Measurements from ENCODE around the gene SERPINA12. TPM values are rescaled to one million over a fixed set of nuclear protein-coding genes. Genes with fewer than 3 reads are reported as not detected.
"Not testable (repeated sequence)": the region's sequence is repeated elsewhere in the genome, so short reads cannot be mapped to it uniquely, and the experiment has no call there.

SERPINA12 gene
- polyA plus RNA-seq, 2 of the 4 experiments (the other 2 are of a cell fraction) = not detected

DNA sequence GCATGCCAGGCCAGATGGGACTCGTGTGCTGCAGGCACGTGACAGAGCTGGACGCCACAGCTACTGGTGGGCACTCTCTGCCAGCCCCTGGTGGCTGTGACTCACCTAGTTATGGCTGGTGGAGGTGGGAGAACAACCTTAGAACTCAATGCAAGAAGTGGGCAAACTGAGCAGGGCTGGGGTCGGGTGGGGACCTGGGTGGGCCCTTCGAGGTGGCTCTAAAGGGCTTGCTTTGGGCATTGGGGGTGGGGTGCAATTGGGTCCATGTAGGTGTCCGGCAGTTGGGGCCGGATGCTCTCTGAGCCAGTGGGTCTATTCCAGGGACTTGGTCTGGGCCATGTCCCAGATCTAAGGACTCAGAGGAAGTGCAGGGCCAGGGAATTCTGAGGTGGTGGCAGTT is 5.1 kb upstream of the SERPINA12 start:
- no peak overlapping the region for H3K27ac ChIP-seq
- no peak overlapping the region for H3K4me3 ChIP-seq
- CTCF ChIA-PET = no interaction called here
- WGBS (ENCODE audit: missing lambda C conversion rate) = 86% methylated on average over 2 of the region's 7 CpGs
- H3K4me2 ChIP-seq = no peak overlapping the region
- no peak for DNase-seq (ENCODE audit: low read depth in 1 of 2, low spot score in 1 of 2)
- TF ChIP-seq, protein P1, sequence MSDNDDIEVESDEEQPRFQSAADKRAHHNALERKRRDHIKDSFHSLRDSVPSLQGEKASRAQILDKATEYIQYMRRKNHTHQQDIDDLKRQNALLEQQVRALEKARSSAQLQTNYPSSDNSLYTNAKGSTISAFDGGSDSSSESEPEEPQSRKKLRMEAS (IDR thresholded peaks at IDR 0.05) = no peak
- TF ChIP-seq, protein P2, sequence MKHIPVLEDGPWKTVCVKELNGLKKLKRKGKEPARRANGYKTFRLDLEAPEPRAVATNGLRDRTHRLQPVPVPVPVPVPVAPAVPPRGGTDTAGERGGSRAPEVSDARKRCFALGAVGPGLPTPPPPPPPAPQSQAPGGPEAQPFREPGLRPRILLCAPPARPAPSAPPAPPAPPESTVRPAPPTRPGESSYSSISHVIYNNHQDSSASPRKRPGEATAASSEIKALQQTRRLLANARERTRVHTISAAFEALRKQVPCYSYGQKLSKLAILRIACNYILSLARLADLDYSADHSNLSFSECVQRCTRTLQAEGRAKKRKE (CRISPR knock-in tag; IDR thresholded peaks at IDR 0.05; ENCODE audit: low read depth) = no peak
- TF ChIP-seq GATA3 (IDR thresholded peaks at IDR 0.05; ENCODE audit: borderline replicate concordance) (no peak), MYC (IDR thresholded peaks at IDR 0.05; ENCODE audit: borderline replicate concordance, low read length) (no peak), HEYL (CRISPR knock-in tag; IDR thresholded peaks at IDR 0.05) (no peak), POLR2AphosphoS2 (conservative IDR thresholded peaks at IDR 0.05; ENCODE audit: low read length) (no peak), FOXS1 (CRISPR knock-in tag; IDR thresholded peaks at IDR 0.05) (no peak)
- no peaks in the 10 kb centered on the region for H3K4me1 ChIP-seq
- POLR2A ChIA-PET = no interaction called here
- H3K9me3 ChIP-seq = no peaks in the 10 kb centered on the region
- no peak for FAIRE-seq
- ATAC-seq = no peak

DNA sequence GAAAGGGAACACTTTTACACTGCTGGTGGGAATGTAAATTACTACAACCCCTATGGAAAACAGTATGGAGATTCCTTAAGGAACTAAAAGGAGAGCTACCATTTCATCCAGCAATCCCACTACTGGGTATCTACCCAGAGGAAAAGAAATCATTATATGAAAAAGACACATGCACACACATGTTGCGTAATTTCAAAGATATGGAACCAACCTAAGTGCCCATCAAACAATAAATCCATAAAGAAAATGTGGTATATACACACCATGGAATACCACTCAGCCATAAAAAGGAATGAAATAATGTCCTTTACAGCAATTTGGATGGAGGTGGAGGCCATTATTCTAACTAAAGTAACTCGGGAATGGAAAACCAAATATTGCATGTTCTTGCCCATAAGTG is 1.2 kb upstream of the SERPINA12 start:
- WGBS (ENCODE audit: missing lambda C conversion rate) = 26% methylated on average over 2 of the region's 2 CpGs
- H3K9me3 ChIP-seq; H3K4me3 ChIP-seq; POLR2A ChIA-PET; DNase-seq (ENCODE audit: low read depth in 1 of 2, low spot score in 1 of 2); H3K4me2 ChIP-seq; FAIRE-seq; ATAC-seq; H3K4me1 ChIP-seq; H3K27ac ChIP-seq; CTCF ChIA-PET: not testable (repeated sequence)
- TF ChIP-seq CEBPB (IDR thresholded peaks at IDR 0.05) = peak in 1 of 2 experiments; percentile 28; a peak in 2 of 4 replicates

DNA sequence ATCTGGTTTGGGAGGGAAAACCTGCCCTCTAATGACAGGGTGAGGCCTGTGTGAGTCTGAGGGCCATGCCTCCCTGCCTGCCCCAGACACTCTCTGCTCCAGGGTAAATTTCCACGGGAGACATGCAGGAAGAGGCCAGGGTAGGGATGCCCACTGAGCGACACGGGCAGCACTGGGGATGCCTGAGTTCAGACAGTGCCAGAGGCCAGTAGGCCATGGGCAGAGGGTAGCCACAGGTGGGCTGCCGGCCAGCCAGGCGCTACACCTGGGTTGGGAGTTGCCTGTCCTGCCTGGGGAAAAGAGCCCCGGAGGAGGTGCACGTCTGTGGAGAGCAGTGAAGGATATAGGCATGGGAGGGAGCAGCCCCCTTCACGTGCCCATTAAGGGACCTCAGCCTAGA is 3.6 kb downstream of the SERPINA12 start:
- FAIRE-seq (no peak), ATAC-seq (no peak), DNase-seq (ENCODE audit: low read depth in 1 of 2, low spot score in 1 of 2) (no peak)
- H3K9me3 ChIP-seq = no peaks in the 10 kb centered on the region; the same call in 2 of the 3 replicates
- no peak overlapping the region for H3K4me3 ChIP-seq
- no peak overlapping the region for H3K4me2 ChIP-seq
- 49% methylated on average over 4 of the region's 8 CpGs for WGBS (ENCODE audit: missing lambda C conversion rate)
- no peaks in the 10 kb centered on the region for H3K4me1 ChIP-seq
- TF ChIP-seq ESRRA (IDR thresholded peaks at IDR 0.05; ENCODE audit: borderline replicate concordance, low read length) (no peak), MAZ (IDR thresholded peaks at IDR 0.05; ENCODE audit: borderline replicate concordance, low read depth, low read length) (no peak), HDAC2 (IDR thresholded peaks at IDR 0.05) (no peak), FOXS1 (CRISPR knock-in tag; IDR thresholded peaks at IDR 0.05) (no peak), EHF (CRISPR knock-in tag; IDR thresholded peaks at IDR 0.05) (no peak), ZSCAN20 (CRISPR knock-in tag; IDR thresholded peaks at IDR 0.05) (no peak), HOXB5 (CRISPR knock-in tag; IDR thresholded peaks at IDR 0.05) (no peak), CEBPB (IDR thresholded peaks at IDR 0.05) (no peak)
- TF ChIP-seq, protein P3, sequence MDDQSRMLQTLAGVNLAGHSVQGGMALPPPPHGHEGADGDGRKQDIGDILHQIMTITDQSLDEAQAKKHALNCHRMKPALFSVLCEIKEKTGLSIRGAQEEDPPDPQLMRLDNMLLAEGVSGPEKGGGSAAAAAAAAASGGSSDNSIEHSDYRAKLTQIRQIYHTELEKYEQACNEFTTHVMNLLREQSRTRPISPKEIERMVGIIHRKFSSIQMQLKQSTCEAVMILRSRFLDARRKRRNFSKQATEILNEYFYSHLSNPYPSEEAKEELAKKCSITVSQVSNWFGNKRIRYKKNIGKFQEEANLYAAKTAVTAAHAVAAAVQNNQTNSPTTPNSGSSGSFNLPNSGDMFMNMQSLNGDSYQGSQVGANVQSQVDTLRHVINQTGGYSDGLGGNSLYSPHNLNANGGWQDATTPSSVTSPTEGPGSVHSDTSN (IDR thresholded peaks at IDR 0.05) = no peak
- POLR2A ChIA-PET = no interaction called here
- CTCF ChIA-PET = interaction anchor here (1.0 kb wide), 1 partner anchor 16 kb away, joined by 3 read pairs; no protein-coding TSS in a partner anchor
- no peak overlapping the region for H3K27ac ChIP-seq

DNA sequence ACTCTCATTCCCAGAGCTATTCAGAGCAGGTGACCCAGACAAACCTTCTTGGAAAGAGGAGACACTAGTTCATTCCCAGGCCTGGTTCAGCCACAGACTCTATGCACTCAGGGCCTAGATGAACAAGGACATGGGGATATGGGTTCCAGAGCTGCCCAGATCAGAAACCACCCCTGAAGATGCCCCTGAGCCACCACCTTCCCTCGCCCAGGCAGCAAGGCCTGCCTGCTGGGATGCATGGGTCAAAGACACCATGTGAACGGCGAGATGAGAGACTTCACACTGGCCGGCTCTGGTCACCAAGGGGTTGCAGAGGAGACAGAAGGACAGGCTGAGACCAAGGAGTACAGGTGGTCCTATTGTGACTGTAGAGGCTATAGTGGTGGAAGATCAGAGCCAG is 4.1 kb downstream of the SERPINA12 start:
- CTCF ChIA-PET = interaction anchor here (2.1 kb wide), 1 partner anchor 19 kb away, joined by 10 read pairs; no protein-coding TSS in a partner anchor
- DNase-seq (ENCODE audit: low read depth in 1 of 2, low spot score in 1 of 2) (no peak), ATAC-seq (no peak), FAIRE-seq (no peak)
- POLR2A ChIA-PET = no interaction called here
- H3K4me3 ChIP-seq = no peak overlapping the region
- 52% methylated on average over 4 of the region's 4 CpGs for WGBS (ENCODE audit: missing lambda C conversion rate)
- H3K9me3 ChIP-seq = no peaks in the 10 kb centered on the region; the same call in 2 of the 3 replicates
- no peak overlapping the region for H3K27ac ChIP-seq
- H3K4me1 ChIP-seq = no peaks in the 10 kb centered on the region
- no peak overlapping the region for H3K4me2 ChIP-seq
- TF ChIP-seq NR3C1 (IDR thresholded peaks at IDR 0.05) (no peak), TP53 (CRISPR knock-in tag; IDR thresholded peaks at IDR 0.05) (no peak), ZC3H11A (IDR thresholded peaks at IDR 0.05) (no peak), FOXS1 (CRISPR knock-in tag; IDR thresholded peaks at IDR 0.05) (no peak), EHMT2 (IDR thresholded peaks at IDR 0.05; ENCODE audit: low read depth) (no peak), CBX2 (IDR thresholded peaks at IDR 0.05; ENCODE audit: borderline replicate concordance, low read depth) (no peak), BHLHE40 (IDR thresholded peaks at IDR 0.05; ENCODE audit: low read depth, low read length) (no peak), KDM5A (IDR thresholded peaks at IDR 0.05) (no peak), FOSB (CRISPR knock-in tag; IDR thresholded peaks at IDR 0.05) (no peak), ESRRA (IDR thresholded peaks at IDR 0.05; ENCODE audit: borderline replicate concordance, low read length) (no peak), CHD4 (IDR thresholded peaks at IDR 0.05; ENCODE audit: borderline replicate concordance) (no peak), GATA3 (IDR thresholded peaks at IDR 0.05; ENCODE audit: borderline replicate concordance) (no peak), SREBF2 (IDR thresholded peaks at IDR 0.05) (no peak), ZSCAN20 (CRISPR knock-in tag; IDR thresholded peaks at IDR 0.05) (no peak), JUN (IDR thresholded peaks at IDR 0.05) (no peak)
- TF ChIP-seq, protein P4, sequence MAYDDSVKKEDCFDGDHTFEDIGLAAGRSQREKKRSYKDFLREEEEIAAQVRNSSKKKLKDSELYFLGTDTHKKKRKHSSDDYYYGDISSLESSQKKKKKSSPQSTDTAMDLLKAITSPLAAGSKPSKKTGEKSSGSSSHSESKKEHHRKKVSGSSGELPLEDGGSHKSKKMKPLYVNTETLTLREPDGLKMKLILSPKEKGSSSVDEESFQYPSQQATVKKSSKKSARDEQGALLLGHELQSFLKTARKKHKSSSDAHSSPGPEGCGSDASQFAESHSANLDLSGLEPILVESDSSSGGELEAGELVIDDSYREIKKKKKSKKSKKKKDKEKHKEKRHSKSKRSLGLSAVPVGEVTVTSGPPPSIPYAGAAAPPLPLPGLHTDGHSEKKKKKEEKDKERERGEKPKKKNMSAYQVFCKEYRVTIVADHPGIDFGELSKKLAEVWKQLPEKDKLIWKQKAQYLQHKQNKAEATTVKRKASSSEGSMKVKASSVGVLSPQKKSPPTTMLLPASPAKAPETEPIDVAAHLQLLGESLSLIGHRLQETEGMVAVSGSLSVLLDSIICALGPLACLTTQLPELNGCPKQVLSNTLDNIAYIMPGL (CRISPR knock-in tag; IDR thresholded peaks at IDR 0.05; ENCODE audit: borderline replicate concordance) = no peak
- TF ChIP-seq, protein P5, sequence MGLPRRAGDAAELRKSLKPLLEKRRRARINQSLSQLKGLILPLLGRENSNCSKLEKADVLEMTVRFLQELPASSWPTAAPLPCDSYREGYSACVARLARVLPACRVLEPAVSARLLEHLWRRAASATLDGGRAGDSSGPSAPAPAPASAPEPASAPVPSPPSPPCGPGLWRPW (IDR thresholded peaks at IDR 0.05) = no peak
